Endothelial cell of hepatic sinusoid (primary cell): ENCODE data around the gene IDE.

Experiments
- in situ Hi-C: cut with HindIII; loops from 2 replicates; pipeline ENCODE4 v1.10.0; 2017; ENCODE audit warnings: low sequenced_read_pairs

IDE gene

DNA sequence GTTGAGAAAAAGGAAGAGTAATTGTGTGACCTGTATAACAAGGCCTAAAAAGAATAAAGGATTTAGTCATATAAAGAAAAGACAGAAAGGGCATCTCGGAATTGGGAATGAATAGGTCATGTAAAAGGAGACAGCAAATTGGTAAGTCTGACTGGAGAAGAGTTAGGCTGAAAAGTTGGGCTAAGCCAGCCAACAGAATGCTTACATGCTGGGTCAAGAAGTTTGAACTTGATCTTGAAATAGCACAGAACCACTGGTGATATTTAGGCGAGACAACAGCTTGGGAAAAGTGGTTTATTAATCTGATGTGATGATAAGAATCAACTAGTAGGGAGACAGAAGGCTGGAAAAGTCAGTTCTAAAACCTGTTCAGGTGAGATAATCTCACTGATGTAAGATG is 4.8 kb downstream of the IDE start:
- in situ Hi-C loops: no loop called here

DNA sequence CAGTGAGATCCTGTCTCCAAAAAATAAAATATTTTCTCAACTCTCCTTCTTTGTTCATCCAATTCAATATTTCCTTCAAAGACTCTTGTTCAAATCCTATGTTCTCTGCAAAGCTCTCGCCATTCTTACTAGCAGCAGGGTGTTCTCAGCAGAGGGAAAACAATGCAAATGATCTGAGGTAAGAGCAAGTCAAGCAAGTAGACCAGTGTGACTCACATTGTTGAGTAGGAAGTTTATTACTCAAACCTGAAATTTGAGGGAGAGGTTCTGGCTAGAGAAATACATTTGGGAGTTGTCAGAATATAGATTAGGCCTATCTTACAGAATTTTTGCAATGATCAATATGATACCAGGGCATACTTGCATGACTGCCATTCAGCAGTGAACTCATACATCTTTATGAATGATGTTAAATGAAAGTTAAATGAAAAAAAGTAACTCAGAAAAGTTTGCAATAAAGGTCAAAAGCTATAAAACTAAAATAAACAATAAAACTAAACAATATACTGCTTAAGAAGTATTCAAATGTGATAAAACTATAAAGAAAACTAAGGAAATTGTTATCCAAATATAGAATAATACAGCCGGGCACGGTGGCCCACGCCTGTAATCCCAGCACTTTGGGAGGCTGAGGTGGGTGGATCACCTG is 5.8 kb downstream of the IDE start:
- in situ Hi-C loops: no loop called here

DNA sequence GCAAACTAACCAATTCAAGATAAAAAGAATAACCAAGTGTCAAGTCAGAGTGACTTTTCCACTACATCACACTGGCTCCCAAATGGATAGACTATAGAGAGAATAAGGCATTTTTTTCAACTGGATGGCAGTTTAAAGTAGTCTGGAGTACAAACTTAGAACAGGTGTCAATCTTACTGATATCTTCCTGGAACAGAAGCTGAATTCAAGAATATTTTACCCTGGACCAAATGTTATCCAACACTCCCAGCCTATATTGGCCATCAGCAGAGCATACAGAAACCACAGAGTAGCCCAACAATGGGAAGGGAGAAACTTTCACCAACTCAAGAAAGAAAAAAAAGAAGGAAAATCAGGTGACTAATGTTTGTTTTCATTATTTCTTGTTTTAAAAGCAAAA is 11.5 kb downstream of the IDE start:
- in situ Hi-C loops: no loop called here

DNA sequence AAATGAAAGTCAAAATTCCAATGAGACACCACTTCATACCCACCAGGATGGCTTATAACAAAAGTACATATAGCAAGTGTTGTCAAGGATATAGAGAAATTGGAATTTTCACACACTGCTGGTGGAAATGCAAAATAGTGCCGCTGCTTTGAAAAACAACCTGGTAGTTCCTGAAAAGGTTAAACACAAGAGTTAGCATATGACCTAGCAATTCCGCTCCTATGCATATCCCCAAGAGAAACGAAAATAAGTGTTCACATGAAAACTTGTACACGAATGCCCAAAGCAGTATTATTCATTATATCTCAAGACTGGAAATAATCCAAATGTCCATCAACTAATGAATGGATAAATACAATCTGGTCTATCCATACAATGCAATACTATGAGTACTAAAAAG is 14.8 kb downstream of the IDE start:
- in situ Hi-C loops: no loop called here

DNA sequence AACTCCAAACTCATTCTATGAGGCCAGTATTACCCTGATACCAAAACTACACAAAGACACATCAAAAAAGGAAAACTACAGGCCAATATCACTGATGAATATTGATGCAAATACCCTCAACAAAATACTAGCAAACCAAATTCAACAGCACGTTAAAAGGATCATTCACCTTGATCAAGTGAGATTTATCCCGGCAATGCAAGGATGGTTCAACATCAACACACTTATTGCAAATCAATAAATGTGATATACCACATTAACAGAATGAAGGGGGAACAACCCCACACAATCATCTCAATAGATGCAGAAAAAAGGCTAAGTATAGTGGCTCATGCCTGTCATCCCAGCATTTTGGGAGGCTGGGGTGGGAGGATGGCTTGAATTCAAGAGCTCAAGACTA is 19.9 kb downstream of the IDE start:
- in situ Hi-C loops: no loop called here

DNA sequence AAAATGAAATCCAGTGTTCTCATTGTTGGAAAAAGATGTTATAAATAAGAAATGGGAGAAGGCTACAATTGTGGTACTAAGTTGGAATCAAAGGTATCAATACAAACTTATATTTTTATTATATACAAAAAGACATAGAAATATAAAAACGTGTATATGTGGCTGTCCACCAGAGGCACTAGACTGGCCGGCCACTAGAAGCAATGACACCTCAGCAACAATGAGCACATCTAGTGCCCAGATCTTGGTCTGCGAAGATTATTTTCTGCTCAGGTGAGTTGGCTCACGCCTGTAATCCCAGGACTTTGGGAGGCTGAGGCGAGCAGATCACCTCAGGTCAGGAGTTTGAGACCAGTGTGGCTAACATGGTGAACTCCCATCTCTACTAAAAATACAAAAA is 21.6 kb downstream of the IDE start:
- in situ Hi-C loops: no loop called here

DNA sequence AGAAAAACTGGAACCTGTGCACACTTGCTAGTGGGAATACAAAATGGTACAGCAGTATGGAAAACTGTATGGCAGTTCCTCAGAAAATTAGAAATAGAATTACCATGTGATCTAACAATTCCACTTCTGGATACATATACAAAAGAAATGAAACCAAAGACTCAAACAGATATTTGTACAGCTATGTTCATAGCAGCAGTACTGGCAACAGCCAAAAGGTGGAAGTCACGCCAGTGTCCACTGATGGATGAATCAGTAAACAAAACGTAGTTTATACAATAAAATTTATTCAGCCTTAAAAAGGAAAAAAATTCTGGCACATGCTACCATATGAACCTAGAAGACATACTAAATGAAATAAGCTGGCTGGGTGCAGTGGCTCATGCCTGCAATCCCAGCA is 23.0 kb downstream of the IDE start:
- in situ Hi-C loops: no loop called here

DNA sequence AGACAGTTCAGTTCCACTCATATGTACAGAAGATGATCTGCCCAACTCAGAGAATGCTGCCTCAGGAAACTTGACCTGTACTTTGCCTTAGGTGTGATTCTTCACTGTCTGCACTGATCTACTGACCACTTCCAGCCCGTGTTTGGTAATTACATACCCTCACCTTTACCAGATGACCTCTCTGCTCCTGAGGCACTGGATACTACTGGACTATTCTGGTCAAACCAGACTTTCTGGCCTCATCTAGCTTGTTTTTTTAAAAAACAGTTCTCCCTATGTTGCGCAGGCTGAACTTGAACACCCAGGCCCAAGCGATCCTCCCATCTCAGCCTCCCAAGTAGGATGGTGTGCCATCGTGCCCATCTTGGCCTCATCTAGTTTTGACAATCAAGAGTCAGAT is 26.2 kb downstream of the IDE start:
- in situ Hi-C loops: no loop called here

DNA sequence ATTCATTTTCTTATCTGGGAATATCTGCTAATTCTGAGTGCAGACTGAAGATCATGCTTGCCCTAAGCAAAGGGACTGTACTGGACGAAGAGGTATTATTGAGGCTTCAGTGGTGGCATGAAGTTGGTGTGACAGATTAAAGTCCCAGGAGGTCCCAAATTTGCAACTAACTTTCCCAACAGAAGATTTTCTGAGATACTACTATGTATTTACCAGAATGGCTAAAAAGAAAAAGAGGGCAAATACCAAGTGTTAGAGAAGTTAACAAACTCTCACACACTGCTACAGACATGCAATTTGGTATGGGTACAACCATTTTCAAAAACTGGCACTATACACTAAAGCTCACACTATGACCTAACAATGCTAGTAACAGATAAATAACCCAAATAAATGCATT is 28.3 kb downstream of the IDE start:
- in situ Hi-C loops: no loop called here

DNA sequence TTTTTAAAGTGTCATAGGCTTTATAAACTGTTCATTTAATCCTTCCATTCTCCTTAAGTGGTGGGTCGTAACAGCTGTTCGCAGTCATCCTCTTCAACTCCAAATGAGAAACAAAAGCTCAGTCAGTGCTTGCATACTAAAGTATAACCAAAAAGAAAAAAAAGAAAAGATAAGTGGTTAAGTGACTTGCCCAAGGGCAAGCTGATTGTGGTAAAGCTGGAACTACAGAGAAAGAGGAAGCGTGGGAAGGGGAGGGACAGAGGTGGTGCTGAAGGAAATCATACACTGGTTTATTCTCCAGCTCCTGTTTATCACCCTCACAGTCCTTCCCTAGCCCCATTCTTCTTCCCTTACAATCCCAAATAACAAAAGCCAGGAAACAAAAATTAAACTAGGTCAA is 29.6 kb downstream of the IDE start:
- in situ Hi-C loops: no loop called here

DNA sequence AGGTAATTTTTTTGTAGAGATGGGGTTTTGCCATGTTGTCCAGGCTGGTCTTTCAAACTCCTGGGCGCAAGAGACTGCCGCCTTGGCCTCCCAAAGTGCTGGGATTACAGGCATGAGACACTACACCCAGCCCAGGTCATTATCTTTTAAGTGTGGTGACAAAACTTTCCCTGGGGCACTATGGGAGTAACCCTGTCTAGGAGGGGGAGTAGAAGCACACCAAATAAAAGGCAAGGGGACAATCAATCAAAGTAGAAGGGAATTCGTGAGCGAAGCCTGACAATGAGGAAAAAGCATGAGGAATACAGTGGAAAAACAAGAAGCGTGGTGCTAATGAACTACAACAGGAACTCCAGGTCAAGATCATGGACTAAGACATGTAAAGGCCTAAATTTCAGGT is 31.4 kb downstream of the IDE start:
- in situ Hi-C loops: no loop called here

DNA sequence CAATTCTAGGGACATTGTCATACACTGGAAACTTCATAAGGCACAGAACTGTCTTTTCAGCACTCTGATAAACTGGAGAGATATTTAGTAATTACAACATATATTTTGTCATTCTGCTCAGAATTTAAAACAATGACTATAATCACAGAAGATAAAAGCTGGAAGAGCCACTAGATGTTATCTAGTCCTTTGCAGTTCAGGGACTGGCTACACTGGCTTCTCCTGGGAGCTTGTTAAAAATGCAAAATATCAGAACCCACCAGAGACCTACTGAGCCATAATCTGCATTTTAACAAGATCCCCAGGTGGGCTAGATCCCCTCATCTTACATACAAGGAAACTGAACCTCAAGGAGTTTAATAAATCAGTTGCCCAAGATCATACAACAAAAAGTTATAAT is 32.3 kb downstream of the IDE start:
- in situ Hi-C loops: no loop called here

DNA sequence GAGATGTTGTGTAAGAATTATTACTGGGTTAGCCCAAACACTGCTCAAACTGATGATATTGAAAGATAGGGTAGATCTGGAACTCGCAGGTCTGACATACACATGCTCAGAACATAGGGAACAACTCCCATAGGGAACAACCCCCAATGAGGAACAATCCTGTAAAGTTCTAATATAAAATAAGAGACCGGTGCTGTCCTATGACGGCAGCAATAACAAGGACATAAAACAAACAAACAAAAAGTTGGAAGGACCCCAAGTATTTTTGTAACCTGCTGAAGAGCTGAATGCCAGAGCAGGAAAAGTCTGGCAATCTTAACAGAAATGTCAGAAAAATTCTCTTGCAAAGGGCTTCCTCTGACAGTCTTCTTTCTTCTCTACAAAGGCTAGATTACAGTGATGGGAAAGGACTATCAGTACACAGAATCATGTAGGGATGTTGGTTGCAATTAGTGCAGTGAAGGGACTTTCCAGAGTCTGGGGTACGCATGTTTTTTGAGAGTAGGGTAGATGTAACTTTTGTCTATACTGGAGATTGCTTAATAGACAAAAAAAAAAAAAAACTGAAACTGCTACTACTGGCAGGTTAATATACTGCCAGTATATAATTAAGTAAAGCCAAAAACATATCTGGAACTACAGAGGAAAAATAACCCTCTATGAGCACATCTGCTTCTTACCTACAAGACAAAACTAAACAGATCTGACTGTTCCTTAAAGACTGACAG is 35.5 kb downstream of the IDE start:
- in situ Hi-C loops: no loop called here

DNA sequence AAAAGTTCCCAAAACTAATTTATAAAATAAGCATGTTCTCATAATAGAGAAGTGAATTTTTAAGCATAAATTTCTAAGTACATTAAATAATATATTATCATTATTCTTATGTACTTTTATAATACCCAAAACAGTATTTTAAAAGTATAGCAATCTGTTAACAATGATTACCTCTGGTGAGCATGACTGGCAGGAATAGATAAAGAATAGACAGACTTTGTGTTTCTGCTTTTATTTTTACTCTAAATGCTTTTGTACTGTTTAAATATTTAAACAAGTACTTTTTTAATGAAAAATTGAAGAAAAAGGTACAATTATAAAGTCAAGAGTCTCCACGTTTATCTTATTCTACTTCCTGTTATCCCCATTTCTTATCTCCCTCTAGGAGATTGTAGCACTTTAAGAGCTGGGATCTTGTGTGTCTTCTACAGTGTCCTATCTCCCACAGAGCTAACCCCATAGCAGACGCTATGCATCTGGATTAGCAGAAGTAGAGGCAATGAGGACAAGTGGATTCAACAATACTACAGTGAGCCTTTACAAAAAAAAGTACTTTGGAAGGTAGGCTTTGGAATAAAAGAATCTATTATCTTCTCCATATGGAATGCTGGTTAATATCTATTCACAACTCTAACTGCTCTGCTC is 42.9 kb downstream of the IDE start:
- in situ Hi-C loops: no loop called here

DNA sequence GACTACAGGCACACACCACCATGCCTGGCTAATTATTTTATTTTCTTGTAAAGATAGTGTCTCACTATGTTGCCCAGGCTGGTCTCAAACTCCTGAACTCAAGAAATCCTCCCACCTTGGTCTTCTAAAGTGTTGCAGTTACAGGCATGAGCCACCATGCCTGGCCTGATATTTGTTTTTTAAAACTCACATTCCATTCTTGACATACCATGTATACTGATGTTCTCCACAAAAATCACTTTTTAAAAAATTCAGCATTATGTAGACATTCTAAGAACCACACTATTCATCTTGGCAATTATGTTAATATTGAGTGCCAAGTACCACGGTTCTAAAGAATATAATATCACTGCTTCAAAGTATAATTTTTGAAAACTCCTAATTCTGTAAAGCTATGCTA is 43.5 kb downstream of the IDE start:
- in situ Hi-C loops: no loop called here

DNA sequence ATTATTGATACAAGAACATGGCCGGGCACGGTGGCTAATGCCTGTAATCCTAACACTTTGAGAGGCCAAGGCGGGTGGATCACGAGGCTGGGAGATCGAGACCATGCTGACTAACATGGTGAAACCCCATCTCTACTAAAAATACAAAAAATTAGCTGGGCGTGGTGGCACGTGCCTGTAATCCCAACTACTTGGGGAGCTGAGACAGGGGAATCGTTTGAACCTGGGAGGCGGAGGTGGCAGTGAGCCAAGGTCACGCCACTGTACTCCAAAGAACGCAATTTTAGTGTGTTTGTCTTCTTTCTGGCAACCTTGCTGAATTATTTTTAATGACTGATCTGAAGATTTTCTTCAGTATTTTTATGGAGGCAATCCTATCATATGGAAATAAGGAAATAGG is 46.2 kb downstream of the IDE start:
- in situ Hi-C loops: no loop called here

DNA sequence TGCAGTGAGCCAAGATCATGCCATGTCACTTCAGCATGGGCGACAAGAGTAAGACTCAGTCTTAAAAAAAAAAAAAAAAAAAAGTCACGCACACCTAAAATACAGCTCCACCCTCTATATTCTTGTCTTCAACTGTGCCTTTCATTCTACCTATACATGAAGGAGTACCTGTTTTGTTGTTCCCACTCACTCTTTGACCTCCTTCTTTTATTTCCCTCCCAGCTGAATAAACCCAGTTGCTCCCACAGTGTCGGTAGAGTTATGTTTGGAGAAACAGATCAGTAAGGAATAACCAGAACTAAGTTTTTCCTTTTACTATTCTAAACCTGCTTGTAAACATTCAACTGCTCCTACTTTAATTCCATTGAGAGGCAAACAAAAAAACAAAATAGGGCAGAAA is 50.3 kb downstream of the IDE start:
- in situ Hi-C loops: no loop called here

DNA sequence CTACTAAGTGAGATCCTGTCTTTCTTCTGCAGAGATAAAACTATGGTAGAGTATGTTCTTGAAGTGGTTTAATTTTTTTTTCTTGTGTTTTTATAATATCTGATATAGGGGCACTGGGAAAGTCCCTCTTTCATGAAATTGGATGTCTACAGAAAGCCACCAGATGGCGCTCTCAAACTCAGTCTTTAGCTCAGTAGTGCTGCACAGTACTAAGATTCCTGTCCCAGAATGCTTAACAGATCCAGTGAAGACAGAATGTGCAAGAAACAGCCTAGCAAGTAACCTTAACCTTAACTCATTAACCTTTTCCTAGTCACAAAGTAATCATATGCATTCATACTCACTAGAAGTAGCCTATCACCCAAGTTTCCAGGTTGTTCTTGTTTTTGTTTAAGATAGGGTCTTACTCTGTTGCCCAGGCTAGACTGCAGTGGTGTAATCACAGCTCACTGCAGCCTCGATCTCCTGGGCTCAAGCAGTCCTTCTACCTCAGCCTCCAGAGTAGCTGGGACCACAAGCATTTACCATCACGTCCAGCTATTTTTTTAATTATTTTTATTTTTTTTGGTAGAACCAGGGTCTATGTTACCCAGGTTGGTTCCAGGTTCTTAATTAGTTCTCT is 56.7 kb downstream of the IDE start:
- in situ Hi-C loops: no loop called here

DNA sequence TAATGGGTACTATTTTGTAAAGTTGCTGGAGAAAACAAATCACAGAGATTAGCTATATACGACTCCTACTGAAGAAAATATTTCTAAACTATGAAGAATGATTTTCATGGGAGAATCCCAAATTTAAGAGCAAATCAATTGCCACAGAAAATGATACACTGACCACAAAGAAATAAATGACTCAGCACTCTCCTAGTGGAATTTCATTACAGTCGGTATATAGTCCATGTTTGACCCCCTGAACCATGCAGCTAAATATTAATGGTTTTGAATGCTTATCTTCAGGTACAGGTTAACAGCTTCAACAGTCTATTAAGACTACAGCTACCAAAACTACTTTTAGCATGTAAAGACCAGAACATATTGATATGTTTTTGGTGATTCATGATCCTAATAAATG is 65.0 kb downstream of the IDE start:
- in situ Hi-C loops: loop anchor here (10.0 kb wide), 2 partner anchors 66 to 336 kb away; partner anchors contain the start of genes EXOC6 and IDE

DNA sequence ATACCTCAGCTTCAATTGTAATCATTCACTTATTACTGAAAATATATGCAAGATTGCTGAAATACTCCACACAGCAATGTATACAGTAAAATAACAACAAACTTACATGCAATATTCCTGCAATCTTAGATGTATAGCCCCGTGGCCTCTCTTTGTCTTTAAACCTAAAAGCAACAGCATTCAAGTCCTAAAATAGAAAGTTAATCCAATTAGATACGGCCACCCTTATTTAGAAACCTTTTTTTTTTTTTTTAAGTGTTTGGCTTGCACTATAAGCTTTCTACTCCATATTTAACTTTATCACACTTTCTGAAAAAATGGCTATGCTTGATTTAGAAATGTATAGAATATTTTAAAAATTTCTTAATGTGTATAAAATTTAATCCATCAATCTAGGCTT is 67.6 kb downstream of the IDE start:
- in situ Hi-C loops: loop anchor here (10.0 kb wide), 2 partner anchors 68 to 338 kb away; partner anchors contain the start of genes EXOC6 and IDE

DNA sequence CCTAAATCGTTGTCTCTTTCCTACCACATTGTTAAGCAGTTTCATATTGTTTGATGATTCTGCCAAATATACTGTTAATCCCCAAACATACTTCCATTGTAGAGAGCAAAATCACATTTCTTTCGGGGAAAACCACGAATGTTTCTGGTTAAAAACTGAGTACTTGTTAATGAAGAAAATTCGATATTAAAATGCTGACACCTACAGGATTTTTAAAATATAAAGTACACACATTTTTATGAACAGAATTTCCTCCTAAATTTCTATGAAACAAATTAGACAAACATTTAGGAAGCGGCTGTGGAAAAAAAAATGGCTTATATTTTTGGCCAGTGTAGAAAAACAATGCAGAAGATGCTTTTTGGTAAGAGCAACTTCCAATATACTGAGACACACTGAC is 68.8 kb downstream of the IDE start:
- in situ Hi-C loops: loop anchor here (10.0 kb wide), 2 partner anchors 70 to 340 kb away; partner anchors contain the start of genes EXOC6 and IDE
